Naive thymus-derived CD8-positive, alpha-beta T cell (primary cell): ENCODE measurements around the gene FARSA. TPM values are rescaled to one million over a fixed set of nuclear protein-coding genes. Genes with fewer than 3 reads are reported as not detected.
A peak's percentile ranks its signal among the peaks of the same experiment; 100 is the strongest.
"Not testable (repeated sequence)": the region's sequence is repeated elsewhere in the genome, so short reads cannot be mapped to it uniquely, and the experiment has no call there.

Experiments used
- ATAC-seq, 2 donors: fragments of 150-1000 bp; cut with Tn5 transposase in 1 of 2; sonication (Bioruptor Pico), chemical (Tn5 transposase) in 1 of 2; 1 replicate in 1 of 2; 2 replicates in 1 of 2; pipeline ENCODE4 v1.10.0; 2021; ENCODE audit warnings: mild to moderate bottlenecking in 2 of 2, moderate library complexity in 2 of 2
- POLR2A ChIA-PET: fragments of 350-600 bp; sonication (Branson Sonifier 250); formaldehyde crosslinking; loops from one replicate; lab custom pipeline; 2021; ENCODE audit warnings: antibody characterized with exemption; lab: Charles Lee
- DNase-seq, 10 donors: peaks; one replicate each; pipeline versions ENCODE4 v3.0.0 to v3.0.0-alpha.2; 2020 to 2022
- H3K27ac Mint-ChIP-seq, 10 donors: one replicate each; pipeline ENCODE4 v1.8.0; 2020 to 2022; ENCODE audit warnings: mild to moderate bottlenecking in 10 of 10, mixed read lengths in 10 of 10, moderate library complexity in 4 of 10, inconsistent platforms in 1 of 10
- H3K27me3 Mint-ChIP-seq, 5 donors: one replicate each; pipeline ENCODE4 v1.8.0; 2021 to 2022; ENCODE audit warnings: mixed read lengths in 5 of 5
- H3K36me3 Mint-ChIP-seq, 3 donors: one replicate each; pipeline ENCODE4 v1.8.0; 2020 to 2022; ENCODE audit warnings: mixed read lengths in 3 of 3, mild to moderate bottlenecking in 2 of 3, inconsistent platforms in 1 of 3
- H3K4me1 Mint-ChIP-seq, 4 donors: one replicate each; pipeline ENCODE4 v1.8.0; 2021 to 2022; ENCODE audit warnings: mixed read lengths in 4 of 4
- H3K4me3 Mint-ChIP-seq, 10 donors: one replicate each; pipeline ENCODE4 v1.8.0; 2020 to 2022; ENCODE audit warnings: mild to moderate bottlenecking in 10 of 10, mixed read lengths in 10 of 10, moderate library complexity in 6 of 10, inconsistent platforms in 1 of 10
- H3K9me3 Mint-ChIP-seq, 9 donors: one replicate each; pipeline ENCODE4 v1.8.0; 2020 to 2022; ENCODE audit warnings: mixed read lengths in 9 of 9, mild to moderate bottlenecking in 3 of 9, inconsistent platforms in 1 of 9, moderate library complexity in 1 of 9
- polyA plus RNA-seq, 3 donors: library from polyadenylated mRNA; unstranded; fragments of 300-500 nt; fragmentation: Illumina TruSeq; gene quantifications; one replicate each; pipeline ENCODE4 v1.2.3, GENCODE V29; 2021
- total RNA-seq, 8 experiments: library from RNA in 2 of 8; stranded (reverse) in 2 of 8; gene quantifications; one replicate each; pipeline ENCODE4 v1.2.3 and lab custom pipeline; 2021 to 2026

FARSA gene
- total and polyA plus RNA-seq, 5 experiments from 2014 or later: 49.8 to 87.7 (median 60.5) TPM

DNA sequence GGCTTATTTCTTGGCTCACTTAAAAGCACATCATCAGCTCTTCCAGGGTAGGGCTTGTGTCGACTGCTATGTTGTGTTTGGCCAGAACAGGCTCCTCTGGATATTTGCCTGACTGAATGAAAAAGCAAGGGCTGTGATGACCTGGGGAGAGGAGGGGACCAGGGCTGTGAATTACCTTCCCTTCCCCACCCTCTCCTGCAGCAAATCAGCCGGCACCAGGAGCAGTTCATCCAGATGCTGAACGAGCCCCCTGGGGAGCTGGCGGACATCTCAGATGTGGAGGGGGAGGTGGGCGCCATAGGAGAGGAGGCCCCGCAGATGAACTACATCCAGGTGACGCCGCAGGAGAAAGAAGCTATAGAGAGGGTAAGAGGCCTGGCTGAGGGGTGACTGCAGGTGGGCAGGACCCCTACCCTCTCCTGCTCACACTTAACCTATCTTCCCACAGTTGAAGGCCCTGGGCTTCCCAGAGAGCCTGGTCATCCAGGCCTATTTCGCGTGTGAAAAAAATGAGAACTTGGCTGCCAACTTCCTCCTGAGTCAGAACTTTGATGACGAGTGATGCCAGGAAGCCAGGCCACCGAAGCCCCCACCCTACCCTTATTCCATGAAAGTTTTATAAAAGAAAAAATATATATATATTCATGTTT lies 19.1 kb upstream of the FARSA start:
- Mint-ChIP-seq H3K27me3 (no peaks in the 10 kb centered on the region), H3K9me3 (no peaks in the 10 kb centered on the region), H3K27ac (peak overlapping the region in 4 of 10 donors; percentile 7 to 67 (median 36)), H3K4me1 (peaks cover 18 to 36% (median 30%) of the 10 kb centered on the region in 4 donors), H3K36me3 (peaks cover 0 to 67% (median 12%) of the 10 kb centered on the region in 3 donors), H3K4me3 (no peak overlapping the region)
- ATAC-seq (no peak), DNase-seq (no peak)
- POLR2A ChIA-PET: interaction anchor here (0.6 to 1.3 kb wide), 3 partner anchors 13 to 142 kb away, joined by 3 to 4 read pairs (median 4); partner anchors contain the start of gene GCDH

DNA sequence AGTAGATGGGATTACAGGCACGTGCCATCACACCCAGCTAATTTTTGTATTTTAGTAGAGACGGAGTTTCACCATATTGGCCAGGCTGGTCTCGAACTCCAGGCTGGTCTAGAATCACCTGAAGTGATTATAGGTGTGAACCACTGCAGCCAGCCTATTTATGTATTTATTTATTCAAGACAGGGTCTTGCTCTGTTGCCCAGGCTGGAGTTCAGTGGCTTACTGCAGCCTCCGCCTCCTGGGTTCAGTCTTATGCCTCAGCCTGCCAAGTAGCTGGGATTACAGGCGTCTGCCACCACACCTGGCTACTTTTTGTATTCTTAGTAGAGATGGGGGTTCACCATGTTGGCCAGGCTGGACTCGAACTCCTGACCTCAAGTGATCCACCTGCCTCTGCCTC lies 18.5 kb upstream of the FARSA start:
- H3K27ac Mint-ChIP-seq: peak overlapping the region in 2 of 10 donors; percentile 54 to 64
- H3K9me3 Mint-ChIP-seq, H3K4me3 Mint-ChIP-seq, DNase-seq, ATAC-seq, H3K27me3 Mint-ChIP-seq: not testable (repeated sequence)
- POLR2A ChIA-PET: interaction anchor here (1.1 to 1.2 kb wide), 2 partner anchors 14 to 61 kb away, joined by 3 to 4 read pairs; partner anchors contain the start of gene GCDH
- peaks cover 0 to 68% (median 12%) of the 10 kb centered on the region in 3 donors for H3K36me3 Mint-ChIP-seq
- H3K4me1 Mint-ChIP-seq: peaks cover 18 to 37% (median 33%) of the 10 kb centered on the region in 4 donors

DNA sequence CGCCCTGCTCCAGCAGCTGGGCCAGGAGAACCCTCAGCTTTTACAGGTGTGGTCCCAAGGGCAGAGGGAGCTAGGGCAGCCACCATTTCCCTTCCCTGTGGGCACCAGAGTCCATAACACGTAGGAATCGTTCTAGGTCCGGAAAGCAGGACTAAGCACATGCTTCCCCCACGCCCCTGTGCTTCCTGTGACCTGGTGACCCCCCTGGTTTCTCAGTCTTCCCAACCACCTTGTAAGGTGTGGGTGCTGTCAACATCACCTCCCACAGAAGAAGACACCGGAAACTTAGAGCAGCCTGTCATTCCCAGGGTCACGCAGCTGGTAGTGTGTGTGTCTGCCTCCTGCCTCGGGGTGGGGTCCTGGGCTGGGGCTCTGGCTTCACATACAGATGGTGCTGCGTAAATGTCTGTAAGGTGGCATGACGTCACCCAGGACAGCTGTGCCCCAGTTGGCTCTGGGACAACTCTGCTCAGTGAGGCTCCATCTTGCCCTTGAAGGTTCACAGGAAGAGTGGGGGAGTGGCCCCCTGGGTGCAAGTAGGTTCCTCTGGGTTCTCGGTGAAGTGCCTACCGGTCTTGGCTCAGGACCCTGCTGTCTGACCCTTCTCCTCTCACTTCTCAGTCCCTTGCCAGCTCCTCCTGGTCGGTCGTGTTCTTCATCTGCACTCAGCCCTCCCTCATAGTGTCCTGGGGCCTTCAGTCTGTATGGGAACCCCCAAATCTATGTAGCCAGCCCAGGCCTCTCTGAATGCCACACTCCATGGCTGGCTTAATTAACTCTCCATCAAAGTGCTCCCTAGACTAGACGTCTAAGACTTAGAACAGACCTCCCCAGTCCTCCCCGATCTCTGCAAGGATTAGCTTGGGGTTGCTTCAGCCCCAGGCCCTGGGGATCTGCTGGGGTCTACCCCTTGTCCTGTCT lies 16.1 kb upstream of the FARSA start:
- peak overlapping the region in 7 of 10 donors; percentile 22 to 88 (median 44) for H3K27ac Mint-ChIP-seq
- peaks cover 0 to 70% (median 12%) of the 10 kb centered on the region in 3 donors for H3K36me3 Mint-ChIP-seq

DNA sequence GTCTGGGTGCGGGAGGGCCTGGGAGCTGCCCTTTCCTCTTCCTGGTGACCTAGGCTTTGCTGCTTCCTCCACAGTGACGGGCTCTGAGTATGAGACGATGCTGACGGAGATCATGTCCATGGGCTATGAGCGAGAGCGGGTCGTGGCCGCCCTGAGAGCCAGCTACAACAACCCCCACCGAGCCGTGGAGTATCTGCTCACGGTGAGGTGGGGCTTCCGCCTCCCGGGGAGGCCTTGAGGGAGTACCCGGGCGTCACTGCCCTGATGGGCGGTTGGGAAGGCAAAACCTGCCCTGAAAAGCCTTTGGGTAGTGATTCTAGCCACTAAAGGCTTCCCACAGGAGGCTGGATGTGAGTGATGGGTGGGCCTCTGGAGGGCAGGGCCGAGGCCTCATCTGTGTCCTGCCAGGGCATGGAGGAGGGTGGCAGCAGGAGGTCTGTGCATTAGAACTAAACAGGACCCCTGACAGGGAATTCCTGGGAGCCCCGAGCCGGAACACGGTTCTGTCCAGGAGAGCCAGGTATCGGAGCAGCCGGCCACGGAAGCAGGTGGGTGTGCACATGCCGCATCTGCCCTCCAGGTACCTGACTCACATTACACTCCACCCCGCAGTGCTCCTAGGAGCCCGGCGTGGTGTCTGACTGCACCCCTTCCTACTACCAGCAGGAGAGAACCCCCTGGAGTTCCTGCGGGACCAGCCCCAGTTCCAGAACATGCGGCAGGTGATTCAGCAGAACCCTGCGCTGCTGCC lies 15.3 kb upstream of the FARSA start:
- Mint-ChIP-seq H3K4me1 (peaks cover 11 to 33% (median 29%) of the 10 kb centered on the region in 4 donors), H3K27me3 (peaks cover 0 to 2% (median 0%) of the 10 kb centered on the region in 5 donors), H3K4me3 (no peak overlapping the region), H3K27ac (peak overlapping the region in 1 of 10 donors; percentile 54), H3K36me3 (peaks cover 0 to 71% (median 12%) of the 10 kb centered on the region in 3 donors), H3K9me3 (no peaks in the 10 kb centered on the region)
- ATAC-seq (no peak), DNase-seq (no peak)
- POLR2A ChIA-PET: interaction anchor here (1.1 to 2.0 kb wide), 4 partner anchors 8 to 16 kb away, joined by 3 to 11 read pairs (median 8); partner anchors contain the start of genes FARSA and GADD45GIP1

More for the DNA sequence above, 16.1 kb upstream of the FARSA start:
- no peak for DNase-seq
- POLR2A ChIA-PET: interaction anchor here (0.6 kb wide), 1 partner anchor 38 kb away, joined by 3 read pairs; no protein-coding TSS in a partner anchor
- peaks cover 17 to 34% (median 31%) of the 10 kb centered on the region in 4 donors for H3K4me1 Mint-ChIP-seq
- peak overlapping the region in 2 of 10 donors; percentile 7 to 62 for H3K4me3 Mint-ChIP-seq
- H3K9me3 Mint-ChIP-seq: no peaks in the 10 kb centered on the region
- ATAC-seq: no peak
- H3K27me3 Mint-ChIP-seq: peaks cover 0 to 2% (median 0%) of the 10 kb centered on the region in 5 donors

DNA sequence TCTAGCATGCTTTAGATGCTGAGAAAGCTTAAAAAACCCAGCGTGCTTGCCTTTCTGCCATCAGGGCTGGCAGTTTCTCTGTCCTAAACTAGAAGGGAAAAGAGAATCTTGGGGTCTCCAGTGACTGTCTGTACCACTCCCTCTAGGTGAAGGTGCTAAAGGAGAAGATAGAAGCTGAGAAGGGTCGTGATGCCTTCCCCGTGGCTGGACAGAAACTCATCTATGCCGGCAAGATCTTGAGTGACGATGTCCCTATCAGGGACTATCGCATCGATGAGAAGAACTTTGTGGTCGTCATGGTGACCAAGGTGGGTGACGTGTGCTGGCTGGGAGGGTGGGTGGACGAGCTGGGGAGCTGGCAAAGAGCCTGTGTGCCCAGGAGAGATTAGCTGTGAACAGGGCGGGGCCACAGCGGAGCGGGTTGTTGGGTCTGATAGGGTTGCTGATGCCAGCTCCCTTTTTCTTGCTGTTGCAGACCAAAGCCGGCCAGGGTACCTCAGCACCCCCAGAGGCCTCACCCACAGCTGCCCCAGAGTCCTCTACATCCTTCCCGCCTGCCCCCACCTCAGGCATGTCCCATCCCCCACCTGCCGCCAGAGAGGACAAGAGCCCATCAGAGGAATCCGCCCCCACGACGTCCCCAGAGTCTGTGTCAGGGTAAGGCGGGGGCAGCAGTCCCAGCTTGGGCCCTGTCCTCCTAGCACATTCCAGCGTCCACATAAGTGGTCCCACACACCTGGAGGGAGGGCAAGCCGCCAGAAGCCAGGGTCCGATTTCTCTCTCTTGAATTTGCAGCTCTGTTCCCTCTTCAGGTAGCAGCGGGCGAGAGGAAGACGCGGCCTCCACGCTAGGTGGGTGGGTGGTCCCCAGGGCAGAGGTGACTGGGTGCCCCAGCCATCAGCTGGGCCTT lies 14.4 kb upstream of the FARSA start:
- Mint-ChIP-seq H3K9me3 (no peaks in the 10 kb centered on the region), H3K36me3 (peaks cover 0 to 73% (median 18%) of the 10 kb centered on the region in 3 donors), H3K27me3 (peaks cover 0 to 2% (median 0%) of the 10 kb centered on the region in 5 donors), H3K4me1 (peaks cover 15 to 41% (median 36%) of the 10 kb centered on the region in 4 donors), H3K4me3 (peak overlapping the region in 5 of 10 donors; percentile 4 to 63 (median 30)), H3K27ac (peak overlapping the region in 6 of 10 donors; percentile 60 to 93 (median 78))
- ATAC-seq: no peak
- no peak for DNase-seq
- POLR2A ChIA-PET: interaction anchor here (0.6 to 2.0 kb wide), 8 partner anchors 9 to 306 kb away, joined by 3 to 11 read pairs (median 6); partner anchors contain the start of genes FARSA, GADD45GIP1 and SYCE2

DNA sequence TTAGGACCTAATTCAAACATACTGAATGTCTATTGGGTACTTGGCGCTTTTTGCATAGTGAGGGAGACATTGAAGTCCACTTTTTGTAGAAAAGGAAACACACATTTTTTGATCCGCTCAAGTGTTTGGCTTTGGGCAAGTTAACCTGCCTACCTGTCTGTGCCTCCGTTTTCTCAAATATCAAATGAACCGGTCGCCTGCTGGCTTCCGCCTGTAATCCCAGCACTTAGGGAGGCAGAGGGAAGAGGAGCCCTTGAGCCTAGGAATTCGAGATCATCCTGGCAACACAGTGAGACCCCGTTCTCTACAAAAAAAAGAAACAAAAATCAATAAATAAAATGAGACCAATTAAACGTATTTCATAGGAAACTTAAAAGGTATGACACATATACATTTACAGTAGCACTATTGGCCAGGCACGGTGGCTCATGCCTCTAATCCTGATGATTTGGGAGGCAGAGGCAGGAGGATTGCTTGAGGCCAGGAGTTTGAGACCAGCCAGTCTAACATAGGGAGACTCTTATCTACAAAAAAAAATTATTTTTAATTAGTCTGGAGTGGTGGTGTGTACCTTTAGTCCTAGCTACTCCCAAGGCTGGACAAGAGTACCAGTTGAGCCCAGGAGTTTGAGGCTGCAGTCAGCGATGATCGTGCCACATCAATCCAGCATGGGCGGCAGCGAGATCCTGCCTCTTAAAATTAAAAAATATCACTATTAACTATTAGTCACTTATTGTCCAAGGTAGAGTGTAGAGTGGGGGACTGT lies 13.4 kb upstream of the FARSA start:
- peak overlapping the region; percentile 89 to 99 (median 94) for H3K27ac Mint-ChIP-seq
- POLR2A ChIA-PET: interaction anchor here (0.7 to 2.0 kb wide), 16 partner anchors 8 to 307 kb away, joined by 3 to 14 read pairs (median 4); partner anchors contain the start of genes FARSA, GADD45GIP1, GCDH and NACC1
- no peak for ATAC-seq
- H3K36me3 Mint-ChIP-seq: peaks cover 0 to 75% (median 20%) of the 10 kb centered on the region in 3 donors
- no peak for DNase-seq
- no peaks in the 10 kb centered on the region for H3K9me3 Mint-ChIP-seq
- H3K4me1 Mint-ChIP-seq: peaks cover 15 to 49% (median 41%) of the 10 kb centered on the region in 4 donors
- H3K4me3 Mint-ChIP-seq: peak overlapping the region; percentile 80 to 99 (median 88)
- peaks cover 0 to 2% (median 0%) of the 10 kb centered on the region in 5 donors for H3K27me3 Mint-ChIP-seq

DNA sequence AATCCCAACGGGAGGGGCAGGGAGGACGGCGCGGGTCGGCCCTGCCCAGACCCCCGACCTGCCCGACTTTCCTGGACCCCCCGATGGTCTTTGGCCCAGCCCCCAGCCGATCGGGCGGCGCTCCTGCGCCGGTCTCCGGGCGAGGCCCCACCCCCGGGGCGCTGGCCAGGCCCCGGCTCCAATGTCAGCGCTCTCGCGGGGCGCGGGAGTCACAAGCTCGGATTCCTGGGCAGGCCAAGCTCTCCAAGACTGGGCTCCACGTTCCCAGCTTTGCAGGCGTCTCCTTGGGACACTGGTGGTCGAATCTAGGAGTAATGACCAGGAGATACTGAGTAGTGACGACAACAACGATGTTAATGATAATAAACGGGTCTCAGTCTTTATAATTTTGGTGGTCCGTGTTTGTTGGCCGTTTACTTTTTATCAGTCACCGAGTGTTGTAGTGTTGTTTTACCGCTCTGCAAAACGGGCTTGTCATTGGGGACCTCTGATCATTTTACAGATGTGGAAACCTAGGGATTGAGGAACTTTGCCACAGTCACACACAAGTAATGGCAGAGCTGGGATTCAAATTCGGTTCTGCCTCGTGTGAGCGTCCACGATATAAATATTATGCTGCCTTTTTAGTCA lies 12.7 kb upstream of the FARSA start:
- peaks cover 13 to 54% (median 43%) of the 10 kb centered on the region in 4 donors for H3K4me1 Mint-ChIP-seq
- POLR2A ChIA-PET: interaction anchor here (0.7 to 1.8 kb wide), 10 partner anchors 9 to 172 kb away, joined by 3 to 14 read pairs (median 4); partner anchors contain the start of genes FARSA, GADD45GIP1, GCDH and NACC1
- H3K36me3 Mint-ChIP-seq: peaks cover 0 to 75% (median 17%) of the 10 kb centered on the region in 3 donors
- no peaks in the 10 kb centered on the region for H3K9me3 Mint-ChIP-seq
- peaks cover 0 to 2% (median 0%) of the 10 kb centered on the region in 5 donors for H3K27me3 Mint-ChIP-seq
- DNase-seq: peak in 4 of 10 donors; percentile 17 to 56 (median 42)
- peak overlapping the region; percentile 89 to 99 (median 94) for H3K27ac Mint-ChIP-seq
- H3K4me3 Mint-ChIP-seq: peak overlapping the region; percentile 80 to 99 (median 88)
- ATAC-seq: peak; percentile 52 to 57

DNA sequence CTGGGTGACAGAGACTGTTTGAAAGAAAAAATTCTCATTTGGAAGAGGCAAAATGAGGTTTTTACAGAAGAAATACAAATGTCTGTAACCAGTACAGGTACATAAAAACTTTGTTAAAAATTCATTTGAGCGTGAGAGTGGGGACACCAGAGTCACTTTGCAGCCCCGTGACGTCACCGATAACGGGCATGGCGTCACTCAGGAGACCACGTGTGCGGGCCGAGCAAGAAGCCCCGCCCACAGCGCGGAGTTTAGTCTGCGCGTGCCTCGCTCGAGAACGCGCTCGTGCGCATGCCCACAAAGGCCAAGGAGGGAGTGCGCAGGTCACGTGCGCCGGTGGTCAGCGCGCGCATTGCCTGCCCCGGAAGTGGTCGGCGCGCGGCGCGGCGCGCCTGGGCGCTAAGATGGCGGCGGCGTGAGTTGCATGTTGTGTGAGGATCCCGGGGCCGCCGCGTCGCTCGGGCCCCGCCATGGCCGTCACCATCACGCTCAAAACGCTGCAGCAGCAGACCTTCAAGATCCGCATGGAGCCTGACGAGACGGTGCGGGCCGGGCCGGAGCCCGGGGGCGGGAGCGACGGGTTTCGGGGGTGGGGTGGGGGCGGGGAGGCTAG lies 12.1 kb upstream of the FARSA start, which contains the start of gene RAD23A:
Gene RAD23A (plus strand): TSS at position 384 of the 613 bp plus-strand sequence. CDS start 87 bp downstream, at position 471.
- Mint-ChIP-seq H3K27ac (peak within 1 kb of the TSS; percentile 90 to 99 (median 96)), H3K27me3 (peaks cover 0 to 2% (median 0%) of the 10 kb centered on the region in 5 donors), H3K36me3 (peaks cover 0 to 75% (median 18%) of the 10 kb centered on the region in 3 donors), H3K4me3 (peak within 1 kb of the TSS; percentile 86 to 99 (median 92)), H3K4me1 (peaks cover 16 to 59% (median 48%) of the 10 kb centered on the region in 4 donors), H3K9me3 (no peaks in the 10 kb centered on the region)
- ATAC-seq (peak; percentile 80 to 84), DNase-seq (peak; percentile 96 to 99 (median 98))
- POLR2A ChIA-PET: interaction anchor here (0.9 to 1.8 kb wide), 6 partner anchors 10 to 173 kb away, joined by 3 to 14 read pairs (median 5); partner anchors contain the start of genes FARSA, GADD45GIP1, NACC1 and SYCE2

DNA sequence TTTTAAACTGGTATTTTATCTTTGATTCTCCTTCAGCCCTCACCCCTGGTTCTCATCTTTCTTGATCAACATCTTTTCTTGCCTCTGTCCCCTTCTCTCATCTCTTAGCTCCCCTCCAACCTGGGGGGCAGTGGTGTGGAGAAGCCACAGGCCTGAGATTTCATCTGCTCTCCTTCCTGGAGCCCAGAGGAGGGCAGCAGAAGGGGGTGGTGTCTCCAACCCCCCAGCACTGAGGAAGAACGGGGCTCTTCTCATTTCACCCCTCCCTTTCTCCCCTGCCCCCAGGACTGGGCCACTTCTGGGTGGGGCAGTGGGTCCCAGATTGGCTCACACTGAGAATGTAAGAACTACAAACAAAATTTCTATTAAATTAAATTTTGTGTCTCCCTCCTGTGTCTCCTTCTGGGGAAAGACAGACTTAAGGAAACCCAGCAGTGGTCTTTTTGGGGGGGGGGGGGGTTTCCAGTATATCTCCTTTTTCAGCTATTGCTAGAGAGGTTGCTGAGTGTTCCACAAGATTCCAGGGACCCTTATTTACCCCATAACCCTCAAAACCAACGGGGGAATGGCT lies 10.7 kb upstream of the FARSA start:
- Mint-ChIP-seq H3K36me3 (peaks cover 5 to 75% (median 18%) of the 10 kb centered on the region in 3 donors), H3K27ac (peak overlapping the region in 8 of 10 donors; percentile 59 to 99 (median 93)), H3K9me3 (no peaks in the 10 kb centered on the region), H3K4me1 (peaks cover 22 to 71% (median 57%) of the 10 kb centered on the region in 4 donors), H3K4me3 (peak overlapping the region in 3 of 10 donors; percentile 24 to 99 (median 38)), H3K27me3 (peaks cover 0 to 2% (median 0%) of the 10 kb centered on the region in 5 donors)
- POLR2A ChIA-PET: interaction anchor here (0.6 to 1.5 kb wide), 4 partner anchors 11 to 53 kb away, joined by 3 to 8 read pairs (median 4); partner anchors contain the start of genes FARSA, GADD45GIP1 and GCDH
- ATAC-seq: no peak
- DNase-seq: no peak
